ENCODE measurements around the gene CWC22. TPM values are rescaled to one million over a fixed set of nuclear protein-coding genes. Genes with fewer than 3 reads are reported as not detected.

Gene CWC22
- total RNA-seq, 1 donor from 2014 or later = 14.0 TPM

DNA sequence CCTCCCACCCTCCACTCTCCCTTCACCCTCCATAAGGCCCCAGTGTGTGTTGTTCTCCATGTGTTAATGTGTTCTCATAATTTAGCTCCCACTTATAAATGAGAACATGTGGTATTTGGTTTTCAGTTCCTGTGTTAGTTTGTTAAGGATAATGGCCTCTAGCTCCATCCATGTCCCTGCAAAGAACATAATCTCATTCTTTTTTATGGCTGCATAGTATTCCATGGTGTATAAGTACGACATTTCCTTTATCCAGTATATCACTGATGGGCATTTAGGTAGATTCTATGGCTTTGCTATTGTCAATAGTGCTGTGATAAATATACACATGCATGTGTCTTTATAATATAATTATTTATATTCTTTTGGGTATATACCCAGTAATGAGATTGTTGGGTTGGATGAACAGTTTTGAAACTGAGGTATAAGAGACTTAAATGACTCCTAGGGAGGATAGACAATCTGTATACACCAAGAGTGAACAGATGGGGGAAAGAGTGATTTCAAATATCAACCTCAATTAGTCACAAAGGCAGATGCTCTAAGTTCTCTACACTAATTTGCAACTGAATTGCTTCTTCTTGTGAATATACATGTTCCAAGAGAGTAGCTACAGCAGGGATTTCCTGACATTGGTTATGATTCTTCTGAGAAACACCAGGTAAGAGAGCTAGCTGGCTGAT is 23.7 kb downstream of the CWC22 start:
- DNase-seq (ENCODE audit: low spot score) = no peak
- Mint-ChIP-seq H3K36me3 (ENCODE audit: low read depth) (peaks cover 32% of the 10 kb centered on the region), H3K9me3 (ENCODE audit: low read depth) (peaks cover 2% of the 10 kb centered on the region), H3K4me1 (ENCODE audit: low read depth) (peaks cover 17% of the 10 kb centered on the region), H3K27ac (ENCODE audit: unreplicated experiment) (no peak overlapping the region), H3K27me3 (ENCODE audit: low read depth) (no peaks in the 10 kb centered on the region), H3K4me3 (ENCODE audit: unreplicated experiment) (no peak overlapping the region)
- TF ChIP-seq, protein P1, sequence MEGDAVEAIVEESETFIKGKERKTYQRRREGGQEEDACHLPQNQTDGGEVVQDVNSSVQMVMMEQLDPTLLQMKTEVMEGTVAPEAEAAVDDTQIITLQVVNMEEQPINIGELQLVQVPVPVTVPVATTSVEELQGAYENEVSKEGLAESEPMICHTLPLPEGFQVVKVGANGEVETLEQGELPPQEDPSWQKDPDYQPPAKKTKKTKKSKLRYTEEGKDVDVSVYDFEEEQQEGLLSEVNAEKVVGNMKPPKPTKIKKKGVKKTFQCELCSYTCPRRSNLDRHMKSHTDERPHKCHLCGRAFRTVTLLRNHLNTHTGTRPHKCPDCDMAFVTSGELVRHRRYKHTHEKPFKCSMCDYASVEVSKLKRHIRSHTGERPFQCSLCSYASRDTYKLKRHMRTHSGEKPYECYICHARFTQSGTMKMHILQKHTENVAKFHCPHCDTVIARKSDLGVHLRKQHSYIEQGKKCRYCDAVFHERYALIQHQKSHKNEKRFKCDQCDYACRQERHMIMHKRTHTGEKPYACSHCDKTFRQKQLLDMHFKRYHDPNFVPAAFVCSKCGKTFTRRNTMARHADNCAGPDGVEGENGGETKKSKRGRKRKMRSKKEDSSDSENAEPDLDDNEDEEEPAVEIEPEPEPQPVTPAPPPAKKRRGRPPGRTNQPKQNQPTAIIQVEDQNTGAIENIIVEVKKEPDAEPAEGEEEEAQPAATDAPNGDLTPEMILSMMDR (IDR thresholded peaks at IDR 0.05) = no peak

DNA sequence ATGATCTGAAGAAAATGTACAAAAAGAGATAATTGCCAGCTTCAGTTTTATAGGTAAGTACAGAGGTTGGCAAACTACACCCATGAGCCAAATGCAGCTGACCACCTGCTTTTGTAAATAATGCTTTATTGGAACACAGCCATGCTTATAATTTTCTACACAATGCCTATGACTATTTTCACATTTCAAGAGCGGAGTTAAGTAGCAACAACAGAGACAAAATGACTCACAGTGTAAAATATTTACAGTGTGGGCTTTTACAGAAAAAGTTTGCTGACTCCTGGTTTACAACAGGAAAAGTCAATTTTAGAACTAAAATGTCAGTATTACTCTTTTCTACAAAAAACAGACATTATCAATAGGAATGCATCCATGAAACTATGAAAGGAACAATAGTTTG is 26.0 kb downstream of the CWC22 start:
- DNase-seq (ENCODE audit: low spot score) = no peak
- H3K4me3 Mint-ChIP-seq (ENCODE audit: unreplicated experiment) = no peak overlapping the region
- H3K27ac Mint-ChIP-seq (ENCODE audit: unreplicated experiment) = peak overlapping the region; percentile 80
- H3K27me3 Mint-ChIP-seq (ENCODE audit: low read depth) = no peaks in the 10 kb centered on the region
- TF ChIP-seq, protein P1 (IDR thresholded peaks at IDR 0.05) = no peak
- peaks cover 2% of the 10 kb centered on the region for H3K9me3 Mint-ChIP-seq (ENCODE audit: low read depth)
- H3K36me3 Mint-ChIP-seq (ENCODE audit: low read depth) = peaks cover 32% of the 10 kb centered on the region
- peaks cover 21% of the 10 kb centered on the region for H3K4me1 Mint-ChIP-seq (ENCODE audit: low read depth)

DNA sequence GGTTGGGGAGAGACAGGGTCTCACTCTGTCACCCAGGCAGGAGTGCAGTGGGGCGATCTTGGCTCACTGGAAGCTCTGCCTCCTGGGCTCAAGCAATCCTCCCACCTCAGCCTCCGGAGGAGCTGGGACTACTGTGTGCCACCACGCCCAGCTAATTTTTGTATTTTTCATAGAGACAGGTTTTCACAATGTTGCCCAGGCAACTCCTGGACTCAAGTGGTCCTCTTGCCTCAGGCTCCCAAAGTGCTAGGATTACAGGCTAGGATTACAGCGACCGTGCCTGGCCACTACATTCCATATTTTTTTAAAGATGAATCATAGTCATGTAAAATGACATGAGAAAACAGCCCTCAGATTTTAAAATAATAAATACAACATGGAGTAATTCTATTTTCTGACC is 32.3 kb downstream of the CWC22 start:
- H3K27ac Mint-ChIP-seq (ENCODE audit: unreplicated experiment) = peak overlapping the region; percentile 65

DNA sequence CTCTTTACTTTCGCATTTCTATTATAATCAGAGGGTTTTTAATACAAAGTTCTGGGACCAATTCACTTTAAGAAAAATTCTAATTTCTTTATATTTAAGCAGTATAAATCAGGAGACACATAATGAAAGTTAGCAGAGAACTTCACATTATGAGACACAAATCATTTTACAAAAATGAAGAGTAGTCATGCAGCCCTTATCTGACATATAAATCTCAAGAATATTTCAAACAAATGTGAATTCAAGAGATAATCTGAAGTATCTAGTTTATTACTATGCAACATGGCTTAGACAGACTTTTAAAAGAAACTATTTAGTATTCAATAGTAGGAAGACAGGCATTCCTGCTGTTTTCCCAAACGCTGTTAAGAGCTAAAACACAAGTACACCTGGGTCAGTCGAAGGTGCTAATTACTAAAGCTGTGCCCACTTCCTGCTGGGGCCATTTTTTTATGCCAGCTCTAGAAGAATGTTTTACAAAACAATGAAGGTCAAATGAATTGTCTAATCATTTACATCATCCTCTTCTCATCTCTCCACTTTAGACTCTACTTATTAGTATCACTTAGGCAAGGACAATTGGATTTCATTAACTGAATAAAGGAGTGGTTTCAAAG is 40.2 kb downstream of the CWC22 start:
- no peak for DNase-seq (ENCODE audit: low spot score)
- peaks cover 25% of the 10 kb centered on the region for H3K36me3 Mint-ChIP-seq (ENCODE audit: low read depth)
- TF ChIP-seq, protein P1 (IDR thresholded peaks at IDR 0.05) = no peak
- H3K27me3 Mint-ChIP-seq (ENCODE audit: low read depth) = no peaks in the 10 kb centered on the region
- peaks cover 4% of the 10 kb centered on the region for H3K9me3 Mint-ChIP-seq (ENCODE audit: low read depth)
- H3K27ac Mint-ChIP-seq (ENCODE audit: unreplicated experiment) = no peak overlapping the region
- H3K4me3 Mint-ChIP-seq (ENCODE audit: unreplicated experiment) = no peak overlapping the region
- peaks cover 25% of the 10 kb centered on the region for H3K4me1 Mint-ChIP-seq (ENCODE audit: low read depth)

More for the DNA sequence above, 32.3 kb downstream of the CWC22 start:
- DNase-seq (ENCODE audit: low spot score) = no peak
- H3K27me3 Mint-ChIP-seq (ENCODE audit: low read depth) = no peaks in the 10 kb centered on the region
- H3K4me1 Mint-ChIP-seq (ENCODE audit: low read depth) = peaks cover 24% of the 10 kb centered on the region
- TF ChIP-seq, protein P1 (IDR thresholded peaks at IDR 0.05) = no peak
- H3K9me3 Mint-ChIP-seq (ENCODE audit: low read depth) = peaks cover 5% of the 10 kb centered on the region
- H3K4me3 Mint-ChIP-seq (ENCODE audit: unreplicated experiment) = no peak overlapping the region
- peaks cover 16% of the 10 kb centered on the region for H3K36me3 Mint-ChIP-seq (ENCODE audit: low read depth)

DNA sequence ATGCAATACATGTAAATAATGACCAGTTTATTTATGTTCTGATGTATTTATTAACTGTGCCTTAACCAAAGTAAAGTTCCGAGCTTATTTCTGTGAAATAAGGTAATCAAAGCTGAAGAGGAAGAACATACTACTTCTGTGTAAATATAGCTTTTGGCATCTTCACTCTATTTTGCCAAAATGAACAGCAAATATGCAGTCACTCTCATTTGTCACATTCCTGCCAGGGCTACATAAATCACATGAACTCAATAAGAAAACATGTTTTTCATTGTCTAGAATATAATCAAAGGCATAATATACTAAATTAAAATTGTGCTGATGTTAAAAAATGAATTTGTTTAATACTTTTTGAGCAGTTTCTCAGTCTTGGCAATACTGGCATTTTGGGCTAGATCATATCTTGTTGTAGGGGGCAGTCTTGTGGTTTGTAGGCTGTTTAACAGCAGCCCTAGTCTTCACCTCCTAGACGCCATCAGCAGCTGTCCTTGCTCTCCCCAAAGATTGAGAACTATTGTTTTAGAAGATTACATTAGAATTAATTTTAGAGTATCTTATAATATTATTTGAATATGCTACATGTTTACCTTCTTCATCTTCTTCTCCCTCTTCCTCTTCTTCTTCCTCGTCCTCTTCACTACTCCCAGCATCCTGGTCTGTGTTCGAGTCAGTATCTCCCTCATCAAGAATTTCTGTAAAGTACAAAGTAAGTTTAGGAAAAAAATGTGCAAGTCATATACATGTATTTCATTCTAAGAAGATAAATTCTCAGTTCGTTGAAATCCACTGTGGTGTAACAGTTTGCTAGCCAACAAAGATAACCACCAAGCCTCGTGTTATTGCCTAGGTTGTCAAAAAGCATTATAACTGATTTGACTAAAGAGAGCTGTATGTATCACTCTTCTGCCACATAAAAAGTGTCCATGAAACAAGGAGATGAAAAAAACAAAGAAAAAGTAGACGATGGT is 41.5 kb downstream of the CWC22 start:
- Mint-ChIP-seq H3K27ac (ENCODE audit: unreplicated experiment) (peak overlapping the region; percentile 94), H3K4me1 (ENCODE audit: low read depth) (peaks cover 25% of the 10 kb centered on the region), H3K36me3 (ENCODE audit: low read depth) (peaks cover 25% of the 10 kb centered on the region), H3K4me3 (ENCODE audit: unreplicated experiment) (no peak overlapping the region), H3K9me3 (ENCODE audit: low read depth) (peaks cover 4% of the 10 kb centered on the region), H3K27me3 (ENCODE audit: low read depth) (no peaks in the 10 kb centered on the region)
- TF ChIP-seq, protein P1 (IDR thresholded peaks at IDR 0.05) = peak; percentile 24
- DNase-seq (ENCODE audit: low spot score) = no peak

Data from chondrocyte (in vitro differentiated cells).